B cell (primary cell): ENCODE data around the gene SPPL2A.

ENCODE experiments used
- EZH2 ChIP-seq: IDR thresholded peaks from 2 replicates; pipeline ENCODE4 v1.6.1; 2012; ENCODE audit warnings: borderline replicate concordance, low read depth, mild to moderate bottlenecking, moderate library complexity, low read length; ENCODE audit not compliant: insufficient read depth, poor library complexity, severe bottlenecking
- TF ChIP-seq, protein P1 (sequence below): fragments of 200-600 bp; IDR thresholded peaks from one replicate; pipeline ENCODE4 v1.8.0; 2022; ENCODE audit warnings: antibody characterized with exemption, mild to moderate bottlenecking

- no peak for TF ChIP-seq EZH2
- TF ChIP-seq, protein P1, sequence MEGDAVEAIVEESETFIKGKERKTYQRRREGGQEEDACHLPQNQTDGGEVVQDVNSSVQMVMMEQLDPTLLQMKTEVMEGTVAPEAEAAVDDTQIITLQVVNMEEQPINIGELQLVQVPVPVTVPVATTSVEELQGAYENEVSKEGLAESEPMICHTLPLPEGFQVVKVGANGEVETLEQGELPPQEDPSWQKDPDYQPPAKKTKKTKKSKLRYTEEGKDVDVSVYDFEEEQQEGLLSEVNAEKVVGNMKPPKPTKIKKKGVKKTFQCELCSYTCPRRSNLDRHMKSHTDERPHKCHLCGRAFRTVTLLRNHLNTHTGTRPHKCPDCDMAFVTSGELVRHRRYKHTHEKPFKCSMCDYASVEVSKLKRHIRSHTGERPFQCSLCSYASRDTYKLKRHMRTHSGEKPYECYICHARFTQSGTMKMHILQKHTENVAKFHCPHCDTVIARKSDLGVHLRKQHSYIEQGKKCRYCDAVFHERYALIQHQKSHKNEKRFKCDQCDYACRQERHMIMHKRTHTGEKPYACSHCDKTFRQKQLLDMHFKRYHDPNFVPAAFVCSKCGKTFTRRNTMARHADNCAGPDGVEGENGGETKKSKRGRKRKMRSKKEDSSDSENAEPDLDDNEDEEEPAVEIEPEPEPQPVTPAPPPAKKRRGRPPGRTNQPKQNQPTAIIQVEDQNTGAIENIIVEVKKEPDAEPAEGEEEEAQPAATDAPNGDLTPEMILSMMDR, result no peak
These were observed 80.1 kb downstream of the SPPL2A start for GRCh38 chr15:50685191-50685975.
